ENCODE data around the gene TMEM259. TPM values are rescaled to one million over a fixed set of nuclear protein-coding genes. Genes with fewer than 3 reads are reported as not detected.

Gene TMEM259
- total and polyA plus RNA-seq, 8 donors = 59.7 to 536 (median 238) TPM

DNA sequence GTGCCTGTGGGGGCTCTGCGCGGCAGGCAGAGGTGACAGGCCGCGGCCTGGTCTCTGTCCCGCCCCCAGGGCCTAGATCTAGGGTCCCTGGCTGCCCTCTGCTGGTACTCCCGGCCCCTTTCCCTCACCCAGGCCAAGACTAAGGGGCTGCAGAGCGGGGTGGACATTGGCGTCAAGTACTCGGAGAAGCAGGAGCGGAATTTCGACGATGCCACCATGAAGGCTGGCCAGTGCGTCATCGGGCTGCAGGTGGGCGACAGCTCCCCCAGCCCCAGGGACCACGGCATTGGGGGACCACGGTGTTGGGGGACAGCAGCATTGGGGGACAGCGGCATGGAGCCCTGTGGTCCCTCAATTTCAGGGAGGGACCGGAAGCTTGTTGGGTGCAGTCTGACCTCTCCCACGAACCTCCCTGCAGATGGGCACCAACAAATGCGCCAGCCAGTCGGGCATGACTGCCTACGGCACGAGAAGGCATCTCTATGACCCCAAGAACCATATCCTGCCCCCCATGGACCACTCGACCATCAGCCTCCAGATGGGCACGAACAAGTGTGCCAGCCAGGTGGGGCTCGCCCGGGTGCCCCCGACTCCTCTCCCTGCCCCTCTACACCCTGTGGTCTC lies 15.2 kb upstream of the TMEM259 start:
- WGBS, 5 donors = 89 to 92% (median 91%) methylated on average over 26 to 29 of the region's 29 CpGs
- peaks cover 37 to 56% (median 50%) of the 10 kb centered on the region in 4 donors for H3K36me3 ChIP-seq
- H3K4me3 ChIP-seq = no peak overlapping the region
- H3K27me3 ChIP-seq = peaks cover 0 to under 1% (median 0%) of the 10 kb centered on the region in 3 donors
- DNase-seq = no peak
- TF ChIP-seq, protein P1, sequence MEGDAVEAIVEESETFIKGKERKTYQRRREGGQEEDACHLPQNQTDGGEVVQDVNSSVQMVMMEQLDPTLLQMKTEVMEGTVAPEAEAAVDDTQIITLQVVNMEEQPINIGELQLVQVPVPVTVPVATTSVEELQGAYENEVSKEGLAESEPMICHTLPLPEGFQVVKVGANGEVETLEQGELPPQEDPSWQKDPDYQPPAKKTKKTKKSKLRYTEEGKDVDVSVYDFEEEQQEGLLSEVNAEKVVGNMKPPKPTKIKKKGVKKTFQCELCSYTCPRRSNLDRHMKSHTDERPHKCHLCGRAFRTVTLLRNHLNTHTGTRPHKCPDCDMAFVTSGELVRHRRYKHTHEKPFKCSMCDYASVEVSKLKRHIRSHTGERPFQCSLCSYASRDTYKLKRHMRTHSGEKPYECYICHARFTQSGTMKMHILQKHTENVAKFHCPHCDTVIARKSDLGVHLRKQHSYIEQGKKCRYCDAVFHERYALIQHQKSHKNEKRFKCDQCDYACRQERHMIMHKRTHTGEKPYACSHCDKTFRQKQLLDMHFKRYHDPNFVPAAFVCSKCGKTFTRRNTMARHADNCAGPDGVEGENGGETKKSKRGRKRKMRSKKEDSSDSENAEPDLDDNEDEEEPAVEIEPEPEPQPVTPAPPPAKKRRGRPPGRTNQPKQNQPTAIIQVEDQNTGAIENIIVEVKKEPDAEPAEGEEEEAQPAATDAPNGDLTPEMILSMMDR (IDR thresholded peaks at IDR 0.05) = no peak
- TF ChIP-seq EP300 (IDR thresholded peaks at IDR 0.05) = no peak
- TF ChIP-seq POLR2AphosphoS5 (IDR thresholded peaks at IDR 0.05) = no peak
- TF ChIP-seq POLR2A (IDR thresholded peaks at IDR 0.05) = no peak
- peaks cover 17 to 59% (median 25%) of the 10 kb centered on the region in 4 donors for H3K4me1 ChIP-seq
- intact Hi-C loops (cut with DNase I; ENCODE audit: low total_unique reads) = no loop called here
- H3K9me3 ChIP-seq = no peaks in the 10 kb centered on the region
- H3K27ac ChIP-seq = no peak overlapping the region

DNA sequence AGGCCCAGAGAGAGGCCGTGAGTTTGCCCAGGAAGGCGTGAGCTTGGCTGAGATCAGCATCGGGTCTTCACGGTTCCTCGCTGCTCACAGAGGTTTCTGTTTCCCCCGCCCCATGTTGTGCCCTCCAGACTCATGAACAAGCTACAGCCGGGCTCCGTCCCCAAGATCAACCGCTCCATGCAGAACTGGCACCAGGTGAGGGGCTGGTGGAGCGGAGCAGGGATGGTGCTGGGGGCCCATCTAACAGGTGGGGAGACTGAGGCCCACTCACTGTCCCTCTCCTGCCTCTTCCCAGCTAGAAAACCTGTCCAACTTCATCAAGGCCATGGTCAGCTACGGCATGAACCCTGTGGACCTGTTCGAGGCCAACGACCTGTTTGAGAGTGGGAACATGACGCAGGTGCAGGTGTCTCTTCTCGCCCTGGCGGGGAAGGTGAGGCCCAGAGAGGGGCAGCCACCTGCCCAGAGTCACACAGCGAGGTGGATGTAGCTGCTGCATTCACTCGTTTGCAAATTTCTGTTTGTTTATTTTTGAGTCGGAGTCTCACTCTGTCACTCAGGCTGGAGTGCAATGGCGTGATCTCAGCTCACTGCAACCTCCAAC lies 11.4 kb upstream of the TMEM259 start:
- intact Hi-C loops (cut with DNase I; ENCODE audit: low total_unique reads) = no loop called here

DNA sequence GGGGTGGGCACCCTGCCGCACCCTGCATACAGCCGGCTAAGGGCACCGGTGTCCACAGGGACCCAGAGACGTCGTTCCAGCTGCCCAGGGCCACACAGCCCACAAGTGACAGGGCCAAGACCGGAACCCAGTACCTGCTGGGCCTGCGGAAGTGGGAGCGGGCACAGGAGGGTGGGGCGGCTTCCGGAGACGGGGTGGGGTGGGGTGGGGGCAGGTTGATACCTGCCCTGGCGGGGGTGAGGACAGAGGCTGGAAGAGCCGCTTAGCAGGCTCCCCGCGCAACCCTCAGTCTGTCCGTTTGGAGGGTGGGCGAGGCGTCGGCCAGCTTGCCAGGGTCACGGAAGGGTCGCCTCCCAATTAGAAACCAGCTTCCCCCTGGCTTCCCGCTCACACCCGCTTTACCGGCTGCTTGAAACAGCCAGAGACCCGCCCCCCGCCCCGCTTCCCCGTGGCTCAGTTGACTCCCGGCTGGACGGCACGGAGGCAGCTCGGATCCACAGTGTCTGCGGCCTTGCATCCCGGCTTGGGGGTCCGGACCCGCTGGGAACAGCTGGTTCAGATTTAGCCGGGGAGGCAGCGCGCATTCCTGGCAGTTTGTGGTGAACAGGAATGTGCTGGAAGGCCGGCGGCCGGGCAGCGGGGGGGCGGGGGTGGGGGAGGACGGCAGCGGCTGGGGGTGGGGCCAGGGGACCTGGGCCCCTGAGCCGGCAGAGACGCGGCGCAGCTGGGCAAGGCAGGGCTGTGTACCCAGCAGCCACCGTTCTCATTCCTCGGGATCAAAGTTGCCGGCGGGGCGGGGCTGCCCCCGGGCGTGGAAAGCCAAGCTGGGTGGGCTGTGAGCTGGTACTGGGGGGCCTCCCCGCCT lies 7.4 kb upstream of the TMEM259 start:
- peak overlapping the region; percentile 96 to 99 (median 98) for H3K27ac ChIP-seq
- H3K4me1 ChIP-seq = peaks cover 13 to 49% (median 48%) of the 10 kb centered on the region in 4 donors
- H3K9me3 ChIP-seq = no peaks in the 10 kb centered on the region
- 1 to 2% (median 1%) methylated on average over 14 to 58 of the region's 58 CpGs for WGBS, 5 donors
- TF ChIP-seq, protein P1 (IDR thresholded peaks at IDR 0.05) = no peak
- TF ChIP-seq EP300 (IDR thresholded peaks at IDR 0.05) (no peak), POLR2A (IDR thresholded peaks at IDR 0.05) (peak in 1 of 4 donors; percentile 25), POLR2AphosphoS5 (IDR thresholded peaks at IDR 0.05) (peak; percentile 30 to 47 (median 35))
- no peaks in the 10 kb centered on the region for H3K27me3 ChIP-seq
- DNase-seq = peak; percentile 80 to 93
- H3K36me3 ChIP-seq = peaks cover 18 to 30% (median 20%) of the 10 kb centered on the region in 4 donors
- H3K4me3 ChIP-seq = peak overlapping the region; percentile 83 to 97 (median 92)
- intact Hi-C loops (cut with DNase I; ENCODE audit: low total_unique reads) = no loop called here

More for the DNA sequence above, 11.4 kb upstream of the TMEM259 start:
- Histone ChIP-seq H3K27me3 (no peaks in the 10 kb centered on the region), H3K9me3 (no peaks in the 10 kb centered on the region), H3K36me3 (peaks cover 32 to 58% (median 46%) of the 10 kb centered on the region in 4 donors), H3K4me3 (no peak overlapping the region), H3K27ac (peak overlapping the region in 1 of 5 donors; percentile 24), H3K4me1 (peaks cover 13 to 57% (median 35%) of the 10 kb centered on the region in 4 donors)
- WGBS, 5 donors = 84 to 93% (median 89%) methylated on average over 16 to 20 of the region's 20 CpGs
- TF ChIP-seq POLR2AphosphoS5 (IDR thresholded peaks at IDR 0.05) (no peak), EP300 (IDR thresholded peaks at IDR 0.05) (no peak), POLR2A (IDR thresholded peaks at IDR 0.05) (no peak)
- TF ChIP-seq, protein P1 (IDR thresholded peaks at IDR 0.05) = no peak
- DNase-seq = no peak

DNA sequence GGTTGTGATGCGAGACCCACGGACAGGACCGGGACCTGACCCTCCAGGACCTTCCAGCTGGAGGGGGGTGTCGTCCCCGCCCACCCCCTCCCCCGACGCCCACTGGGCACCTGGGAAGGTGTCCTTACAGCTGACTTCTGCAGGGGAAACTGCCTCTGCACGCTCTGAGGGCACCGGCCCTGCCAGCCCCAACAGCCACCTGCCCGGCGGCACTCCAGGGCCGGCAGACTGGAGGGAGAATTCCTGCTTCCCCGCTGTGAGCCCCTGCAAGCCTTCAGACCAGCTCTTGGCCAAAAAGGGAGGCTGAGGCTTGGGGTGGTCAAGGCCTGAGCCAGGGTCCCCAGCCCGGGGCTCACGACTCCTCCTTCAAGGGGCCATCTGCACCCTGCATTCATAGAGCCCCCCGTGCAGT lies 6.7 kb upstream of the TMEM259 start:
- 0 to 6% (median 2%) methylated on average over 4 to 16 of the region's 16 CpGs for WGBS, 5 donors
- H3K9me3 ChIP-seq = no peaks in the 10 kb centered on the region
- peak overlapping the region; percentile 96 to 99 (median 98) for H3K27ac ChIP-seq
- DNase-seq = peak in 1 of 2 donors; percentile 59
- H3K27me3 ChIP-seq = no peaks in the 10 kb centered on the region
- H3K36me3 ChIP-seq = peaks cover 11 to 24% (median 13%) of the 10 kb centered on the region in 4 donors
- intact Hi-C loops (cut with DNase I; ENCODE audit: low total_unique reads) = no loop called here
- H3K4me1 ChIP-seq = peaks cover 13 to 56% (median 51%) of the 10 kb centered on the region in 4 donors
- TF ChIP-seq POLR2AphosphoS5 (IDR thresholded peaks at IDR 0.05) (no peak), EP300 (IDR thresholded peaks at IDR 0.05) (no peak), POLR2A (IDR thresholded peaks at IDR 0.05) (no peak)
- H3K4me3 ChIP-seq = peak overlapping the region; percentile 83 to 97 (median 92)
